Measurements from ENCODE around the gene NCKAP5. TPM values are rescaled to one million over a fixed set of nuclear protein-coding genes. Genes with fewer than 3 reads are reported as not detected.

The NCKAP5 gene
- total RNA-seq, 1 donor from 2014 or later: 27.9 TPM

GRCh38 chr2:133411101-133411500 is 157.2 kb downstream of the NCKAP5 start:
- Mint-ChIP-seq H3K27me3 (ENCODE audit: low read depth) (no peaks in the 10 kb centered on the region), H3K36me3 (ENCODE audit: low read depth) (peaks cover 6% of the 10 kb centered on the region), H3K9me3 (no peaks in the 10 kb centered on the region), H3K4me1 (peaks cover 57% of the 10 kb centered on the region), H3K27ac (ENCODE audit: unreplicated experiment) (no peak overlapping the region), H3K4me3 (no peak overlapping the region)
- DNase-seq (ENCODE audit: low read depth, low spot score): no peak
- no peak for TF ChIP-seq CTCF (conservative IDR thresholded peaks at IDR 0.05)

- no peak for TF ChIP-seq CTCF (conservative IDR thresholded peaks at IDR 0.05)
- no peak for DNase-seq (ENCODE audit: low read depth, low spot score)
- Mint-ChIP-seq H3K27me3 (ENCODE audit: low read depth) (no peaks in the 10 kb centered on the region), H3K9me3 (no peaks in the 10 kb centered on the region), H3K36me3 (ENCODE audit: low read depth) (peaks cover 6% of the 10 kb centered on the region), H3K27ac (ENCODE audit: unreplicated experiment) (no peak overlapping the region), H3K4me1 (peaks cover 54% of the 10 kb centered on the region), H3K4me3 (no peak overlapping the region)
Observed at GRCh38 chr2:133409581-133410285, 158.5 kb downstream of the NCKAP5 start.

- H3K4me3 Mint-ChIP-seq: no peak overlapping the region
- H3K9me3 Mint-ChIP-seq: no peaks in the 10 kb centered on the region
- no peaks in the 10 kb centered on the region for H3K27me3 Mint-ChIP-seq (ENCODE audit: low read depth)
Observed at GRCh38 chr2:133408671-133409070, 159.6 kb downstream of the NCKAP5 start.

GRCh38 chr2:133407341-133407740 is 160.9 kb downstream of the NCKAP5 start:
- no peak overlapping the region for H3K4me3 Mint-ChIP-seq
- H3K9me3 Mint-ChIP-seq: no peaks in the 10 kb centered on the region
- no peak for DNase-seq (ENCODE audit: low read depth, low spot score)
- TF ChIP-seq CTCF (conservative IDR thresholded peaks at IDR 0.05): no peak
- H3K27me3 Mint-ChIP-seq (ENCODE audit: low read depth): no peaks in the 10 kb centered on the region
- peaks cover 9% of the 10 kb centered on the region for H3K36me3 Mint-ChIP-seq (ENCODE audit: low read depth)
- peaks cover 39% of the 10 kb centered on the region for H3K4me1 Mint-ChIP-seq
- H3K27ac Mint-ChIP-seq (ENCODE audit: unreplicated experiment): no peak overlapping the region

More at GRCh38 chr2:133408671-133409070, 159.6 kb downstream of the NCKAP5 start:
- TF ChIP-seq CTCF (conservative IDR thresholded peaks at IDR 0.05): no peak
- DNase-seq (ENCODE audit: low read depth, low spot score): no peak
- Mint-ChIP-seq H3K27ac (ENCODE audit: unreplicated experiment) (no peak overlapping the region), H3K36me3 (ENCODE audit: low read depth) (peaks cover 9% of the 10 kb centered on the region), H3K4me1 (peaks cover 51% of the 10 kb centered on the region)

- no peak for DNase-seq (ENCODE audit: low read depth, low spot score)
- H3K36me3 Mint-ChIP-seq (ENCODE audit: low read depth): peaks cover 12% of the 10 kb centered on the region
- no peak for TF ChIP-seq CTCF (conservative IDR thresholded peaks at IDR 0.05)
- no peaks in the 10 kb centered on the region for H3K27me3 Mint-ChIP-seq (ENCODE audit: low read depth)
- H3K4me3 Mint-ChIP-seq: no peak overlapping the region
- no peaks in the 10 kb centered on the region for H3K9me3 Mint-ChIP-seq
- H3K27ac Mint-ChIP-seq (ENCODE audit: unreplicated experiment): no peak overlapping the region
- peaks cover 24% of the 10 kb centered on the region for H3K4me1 Mint-ChIP-seq
Observed at GRCh38 chr2:133405252-133405651, 163.0 kb downstream of the NCKAP5 start.

Data from neural crest cell (in vitro differentiated cells).